KOPT-K1 (cell line): ENCODE measurements around the gene LMNTD2.

Source experiments
- H3K27ac ChIP-seq: fragments of 200-600 bp; sonication (generic); 2 replicates; pipeline ENCODE4 v1.5.1; 2016; ENCODE audit warnings: antibody characterized with exemption, mild to moderate bottlenecking, low read depth, low read length; ENCODE audit not compliant: poor library complexity, severe bottlenecking
- H3K36me3 ChIP-seq: fragments of 200-600 bp; sonication (generic); 2 replicates; pipeline ENCODE4 v1.5.1; 2017; ENCODE audit warnings: antibody characterized with exemption, mild to moderate bottlenecking, low read length, moderate library complexity; ENCODE audit not compliant: insufficient read depth
- H3K9me3 ChIP-seq: fragments of 200-600 bp; sonication (generic); 2 replicates; pipeline ENCODE4 v1.5.1; 2017; ENCODE audit warnings: antibody characterized with exemption, low read length, mild to moderate bottlenecking; ENCODE audit not compliant: insufficient read depth, poor library complexity, severe bottlenecking

LMNTD2 gene

DNA sequence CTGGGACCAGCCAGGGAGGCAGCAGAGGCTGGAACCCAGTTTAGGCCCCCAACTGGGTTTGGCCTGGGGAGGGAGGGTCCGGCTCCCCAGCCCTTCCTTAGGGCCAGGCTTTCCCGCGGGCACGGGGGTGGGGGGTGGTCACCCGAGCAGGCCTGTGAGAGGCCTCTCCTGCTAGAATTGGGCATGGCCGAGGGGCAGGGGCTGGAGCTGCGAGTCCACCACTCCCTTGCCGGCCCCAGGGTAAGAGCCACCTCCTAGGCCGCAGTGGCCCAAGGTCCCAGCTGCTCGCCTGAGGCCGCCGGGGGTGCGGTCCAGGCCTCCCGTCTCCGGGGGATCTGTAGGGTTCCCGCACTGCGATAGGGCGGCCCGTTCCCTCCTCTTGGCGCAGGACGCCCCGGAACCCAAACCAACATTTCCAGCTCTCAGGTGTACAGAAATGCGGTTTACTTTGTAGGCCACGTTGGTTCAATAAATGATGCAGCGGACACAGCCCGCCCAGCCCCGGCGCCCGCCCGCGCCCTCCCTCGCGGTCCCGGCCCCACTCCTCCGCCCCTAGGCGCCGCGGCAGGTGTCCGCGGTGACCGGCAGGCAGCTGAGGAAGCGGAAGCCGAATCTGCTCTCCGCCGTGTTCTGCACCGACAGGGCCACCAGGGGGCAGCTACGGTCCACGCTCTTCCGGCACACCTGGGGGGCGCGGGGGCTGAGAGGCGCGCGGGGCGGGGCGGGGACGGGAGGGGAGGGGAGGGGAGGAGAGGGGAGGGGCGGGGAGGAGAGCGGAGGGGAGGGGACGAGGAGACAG lies 5.9 kb downstream of the LMNTD2 start:
- Histone ChIP-seq H3K36me3 (no peaks in the 10 kb centered on the region), H3K9me3 (no peaks in the 10 kb centered on the region), H3K27ac (no peak overlapping the region)

DNA sequence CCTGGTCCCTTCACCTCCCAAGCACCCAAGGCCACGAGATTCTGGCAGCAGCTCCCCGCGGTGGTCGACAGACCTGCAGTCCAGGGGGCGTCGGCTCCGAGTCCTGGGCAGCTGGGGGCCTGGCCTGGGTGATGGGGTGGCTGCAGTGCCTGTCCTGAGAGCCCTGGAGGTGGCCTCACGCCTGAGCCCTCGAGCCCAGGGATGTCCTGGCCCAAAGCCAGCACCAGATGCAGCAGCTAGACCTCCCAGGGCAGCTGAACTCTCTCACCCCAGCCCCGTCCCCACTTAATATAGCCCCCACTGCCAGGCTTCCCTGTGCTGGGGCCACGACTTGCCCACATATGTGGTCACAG lies 6.6 kb downstream of the LMNTD2 start:
- no peaks in the 10 kb centered on the region for H3K9me3 ChIP-seq
- no peak overlapping the region for H3K27ac ChIP-seq
- no peaks in the 10 kb centered on the region for H3K36me3 ChIP-seq

DNA sequence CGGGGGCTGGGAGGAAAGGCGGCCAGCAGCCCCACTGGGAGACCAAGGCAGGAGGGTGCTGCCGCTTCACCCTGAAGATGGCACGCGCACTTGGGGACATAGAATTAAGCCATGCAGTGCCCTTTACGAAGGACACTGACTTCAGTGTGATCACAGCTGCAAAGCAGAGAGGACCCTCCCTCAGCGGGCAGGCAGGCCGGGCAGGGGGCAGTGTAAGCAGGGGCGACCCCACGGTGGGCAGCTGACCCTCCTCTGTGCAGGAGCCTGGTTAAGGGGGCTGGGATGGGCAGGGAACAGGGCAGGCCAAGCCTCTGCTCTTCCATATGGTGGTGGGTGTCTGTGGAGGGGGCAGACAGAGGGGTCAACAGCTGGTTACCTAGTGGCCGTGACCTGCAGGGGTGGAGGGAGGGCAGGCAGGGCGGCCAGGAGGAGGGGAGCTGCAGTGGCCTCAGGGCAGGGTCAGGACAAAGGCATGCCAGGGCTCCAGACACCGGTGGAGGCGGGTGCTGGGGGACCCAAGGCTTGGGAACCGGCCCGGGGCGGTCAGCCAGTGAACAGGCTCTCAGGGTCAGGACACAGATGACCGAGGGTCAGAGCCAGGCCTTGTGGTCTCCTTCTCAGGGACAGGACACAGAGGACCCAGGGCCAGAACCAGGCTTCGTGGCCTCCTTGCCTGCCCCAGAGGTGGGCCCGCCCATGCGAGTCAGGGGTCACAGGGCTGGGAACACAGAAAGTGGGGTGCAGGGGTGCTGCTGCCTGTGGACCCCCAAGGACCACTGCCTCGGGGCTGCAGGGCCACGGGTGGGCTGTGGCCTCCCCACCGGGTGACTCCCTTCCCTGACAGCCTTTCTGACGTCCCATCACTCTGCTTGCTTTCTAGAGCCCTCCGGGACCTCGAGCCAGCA lies 7.2 kb downstream of the LMNTD2 start:
- H3K36me3 ChIP-seq: no peaks in the 10 kb centered on the region
- no peaks in the 10 kb centered on the region for H3K9me3 ChIP-seq
- H3K27ac ChIP-seq: no peak overlapping the region

DNA sequence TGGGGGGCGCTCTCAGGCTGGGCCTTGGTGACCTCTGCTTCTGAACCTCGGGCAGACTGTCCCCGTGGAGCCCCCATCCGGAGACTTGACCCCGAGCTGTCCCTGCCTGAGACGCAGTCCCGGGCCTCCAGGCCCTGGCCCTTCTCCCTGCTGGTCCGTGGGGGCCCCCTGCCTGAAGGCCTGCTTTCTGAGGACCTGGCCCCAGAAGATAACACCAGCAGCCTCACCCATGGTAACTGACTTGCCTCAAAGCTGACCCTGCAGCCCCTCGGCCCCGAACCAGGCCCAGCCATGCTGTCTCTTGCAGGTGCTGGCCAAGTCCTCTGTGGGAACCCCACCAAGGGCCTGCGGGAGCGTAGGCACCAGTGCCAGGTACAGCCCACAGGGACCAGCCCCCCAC lies 8.9 kb downstream of the LMNTD2 start:
- Histone ChIP-seq H3K9me3 (no peaks in the 10 kb centered on the region), H3K27ac (no peak overlapping the region), H3K36me3 (no peaks in the 10 kb centered on the region)

DNA sequence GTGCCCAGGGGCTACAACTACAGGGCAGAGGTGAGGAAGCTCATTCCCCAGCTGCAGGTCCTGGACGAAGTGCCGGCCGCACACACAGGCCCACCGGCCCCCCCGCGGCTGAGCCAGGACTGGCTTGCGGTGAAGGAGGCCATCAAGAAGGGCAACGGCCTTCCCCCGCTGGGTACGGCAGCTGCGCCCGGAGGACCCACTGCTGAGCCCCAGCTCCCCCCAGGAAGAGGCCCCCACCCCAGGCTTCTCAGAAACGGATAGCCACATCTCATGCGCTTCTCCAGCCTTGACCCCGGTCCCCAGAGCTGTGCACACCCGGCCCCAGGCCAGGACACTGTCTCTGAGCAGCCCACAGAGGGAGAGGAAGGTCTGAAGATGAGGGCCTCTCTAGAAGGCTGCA lies 9.4 kb downstream of the LMNTD2 start:
- H3K36me3 ChIP-seq: no peaks in the 10 kb centered on the region
- no peak overlapping the region for H3K27ac ChIP-seq
- H3K9me3 ChIP-seq: no peaks in the 10 kb centered on the region

DNA sequence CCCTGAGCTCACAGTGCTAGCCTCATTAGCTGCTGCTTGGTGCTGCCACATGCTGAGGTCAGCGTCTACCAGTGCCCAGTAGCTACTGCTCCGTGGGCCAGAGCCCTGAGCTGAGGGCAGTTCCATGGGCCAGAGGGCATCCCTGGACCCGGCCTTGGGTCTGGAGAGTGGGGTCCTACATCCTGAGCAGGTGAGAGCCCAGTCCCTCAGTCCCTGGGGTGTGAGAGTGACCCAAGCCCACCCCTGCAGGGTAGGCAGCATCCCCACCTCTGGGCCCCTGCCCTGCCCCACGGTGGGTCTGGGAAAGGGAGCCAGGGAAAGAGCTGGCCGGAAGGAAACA lies 9.8 kb downstream of the LMNTD2 start:
- H3K27ac ChIP-seq: no peak overlapping the region
- H3K9me3 ChIP-seq: no peaks in the 10 kb centered on the region
- no peaks in the 10 kb centered on the region for H3K36me3 ChIP-seq

DNA sequence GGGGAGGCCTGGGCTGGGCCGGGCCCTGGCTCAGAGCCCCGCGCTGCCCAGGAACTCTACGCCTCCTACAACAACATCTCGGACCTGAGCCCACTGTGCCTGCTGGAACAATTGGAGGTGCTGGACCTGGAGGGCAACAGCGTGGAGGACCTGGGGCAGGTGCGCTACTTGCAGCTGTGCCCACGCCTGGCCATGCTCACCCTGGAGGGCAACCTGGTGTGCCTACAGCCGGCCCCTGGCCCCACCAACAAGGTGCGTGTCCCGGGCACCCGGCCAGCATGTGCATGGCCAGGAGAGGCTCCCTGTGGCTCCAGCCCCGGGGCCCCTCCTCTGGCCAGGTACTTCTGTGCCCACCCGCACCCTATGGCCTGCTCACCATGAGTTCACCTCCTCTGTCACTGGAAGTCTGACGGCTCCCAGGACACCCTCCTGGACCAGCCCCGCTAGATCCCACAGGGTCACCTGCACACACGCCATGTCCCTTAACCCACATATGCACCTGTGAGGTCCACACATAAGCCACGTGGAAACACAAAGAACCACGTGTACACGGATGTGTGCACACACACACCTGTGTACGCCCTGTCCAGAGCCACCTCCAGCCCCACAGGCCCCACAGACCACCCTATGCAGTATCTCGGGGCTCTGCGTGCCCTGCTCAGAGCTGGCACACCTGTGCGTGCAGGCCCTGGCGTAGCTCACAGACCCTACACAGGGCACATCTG lies 10.4 kb downstream of the LMNTD2 start:
- Histone ChIP-seq H3K27ac (no peak overlapping the region), H3K36me3 (no peaks in the 10 kb centered on the region)

DNA sequence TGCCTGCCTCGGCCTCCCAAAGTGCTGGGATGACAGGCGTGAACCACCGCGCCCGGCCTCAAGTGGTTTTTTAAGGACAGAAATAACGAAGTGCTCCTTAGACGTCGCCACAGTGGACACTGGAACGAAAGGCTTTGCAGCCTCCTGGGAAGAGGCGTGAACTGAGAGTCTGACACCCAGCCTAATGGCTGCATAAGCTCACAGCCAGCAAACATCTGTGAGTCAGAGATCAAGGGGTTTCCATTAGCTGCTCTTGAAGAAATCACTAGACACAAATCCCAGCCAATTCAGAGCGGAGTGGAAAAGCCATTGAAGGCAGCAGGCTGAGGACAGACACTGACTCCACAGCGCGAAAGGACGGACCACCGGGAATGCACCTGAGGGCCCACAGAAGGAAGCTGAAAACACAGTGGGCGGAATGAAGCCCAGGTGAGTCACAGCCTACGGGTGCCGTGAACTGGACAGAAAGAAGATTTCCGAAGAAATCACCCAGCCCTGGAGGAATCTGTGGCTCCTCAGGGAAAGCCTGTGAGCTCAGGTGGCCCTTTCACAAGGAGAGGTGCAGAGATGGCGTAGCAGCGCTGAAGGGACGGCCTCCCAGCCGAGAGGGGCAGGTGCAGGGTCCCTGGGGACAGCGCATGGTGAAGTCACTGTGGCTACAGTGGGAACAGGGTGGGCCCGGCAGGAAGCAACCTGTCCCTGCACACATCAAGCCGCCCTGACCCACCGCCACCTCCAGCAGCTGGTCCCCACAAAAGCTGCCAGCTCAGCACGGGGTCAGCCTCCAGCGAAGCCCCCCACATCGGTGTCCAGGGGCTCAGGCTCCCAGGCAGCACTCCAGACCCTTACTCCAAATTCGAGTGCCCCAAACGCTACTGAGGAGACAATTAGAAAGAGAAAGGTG lies 11.6 kb downstream of the LMNTD2 start:
- Histone ChIP-seq H3K9me3 (no peaks in the 10 kb centered on the region), H3K36me3 (no peaks in the 10 kb centered on the region), H3K27ac (no peak overlapping the region)

More for the DNA sequence above, 10.4 kb downstream of the LMNTD2 start:
- no peaks in the 10 kb centered on the region for H3K9me3 ChIP-seq

DNA sequence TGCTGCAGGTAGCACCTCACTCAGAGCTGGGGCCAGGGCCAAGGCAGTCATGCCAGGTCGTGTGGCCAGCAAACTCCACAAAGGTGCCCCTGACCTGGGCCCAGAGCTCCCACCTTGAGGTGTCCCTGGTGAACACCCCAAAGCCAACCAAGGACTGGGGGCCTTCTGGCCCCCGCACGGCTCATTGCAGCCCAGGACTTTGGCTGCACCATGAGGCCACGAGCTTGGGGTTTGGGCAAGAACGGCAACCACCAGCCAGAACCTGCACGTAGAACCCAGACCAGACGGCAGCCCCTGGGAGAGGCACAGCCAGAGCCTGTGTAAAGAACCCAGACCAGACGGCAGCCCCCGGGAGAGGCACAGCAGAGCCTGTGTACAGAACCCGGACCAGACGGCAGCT lies 15.4 kb downstream of the LMNTD2 start:
- no peaks in the 10 kb centered on the region for H3K9me3 ChIP-seq
- no peak overlapping the region for H3K27ac ChIP-seq
- H3K36me3 ChIP-seq: no peaks in the 10 kb centered on the region

DNA sequence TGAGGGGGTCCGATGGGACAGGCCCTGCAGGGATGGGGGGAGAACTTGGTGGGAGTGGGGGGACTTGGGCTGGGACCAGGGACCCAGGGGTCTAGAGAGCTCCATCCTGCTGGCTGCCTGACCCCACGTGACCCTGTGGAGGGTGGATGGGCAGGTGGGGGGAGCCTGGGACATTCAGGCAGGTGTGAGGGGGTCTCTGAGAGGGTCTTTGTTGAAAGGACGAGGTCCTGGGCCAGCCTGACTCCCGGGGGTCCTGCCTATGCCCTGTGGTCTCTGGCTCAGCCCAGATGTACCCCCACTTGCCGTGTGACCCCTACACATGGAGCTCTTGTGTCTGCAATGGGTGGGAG lies 15.7 kb downstream of the LMNTD2 start:
- Histone ChIP-seq H3K27ac (no peak overlapping the region), H3K9me3 (no peaks in the 10 kb centered on the region), H3K36me3 (no peaks in the 10 kb centered on the region)

DNA sequence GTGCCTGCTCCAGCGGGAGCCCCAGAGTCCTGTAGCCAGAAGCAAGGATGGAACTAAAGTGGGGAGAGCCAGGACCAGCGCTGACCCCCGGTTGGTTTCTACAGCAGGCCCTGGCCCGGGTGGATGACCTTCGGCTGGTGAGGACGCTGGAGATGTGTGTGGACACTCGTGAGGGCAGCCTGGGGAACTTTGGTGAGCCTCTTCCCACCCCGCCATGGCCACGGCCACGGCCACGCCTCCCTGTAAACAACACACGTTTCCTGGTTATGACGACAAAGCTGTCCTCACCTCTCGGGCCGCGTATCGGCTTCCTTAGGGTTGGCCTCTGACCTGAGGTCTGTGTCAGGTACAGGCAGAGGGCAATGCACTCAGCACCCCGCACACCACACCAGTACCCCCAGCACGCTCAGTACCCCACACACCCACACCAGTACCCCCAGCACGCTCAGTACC lies 19.1 kb downstream of the LMNTD2 start:
- H3K36me3 ChIP-seq: no peaks in the 10 kb centered on the region
- H3K9me3 ChIP-seq: no peaks in the 10 kb centered on the region
- no peak overlapping the region for H3K27ac ChIP-seq

DNA sequence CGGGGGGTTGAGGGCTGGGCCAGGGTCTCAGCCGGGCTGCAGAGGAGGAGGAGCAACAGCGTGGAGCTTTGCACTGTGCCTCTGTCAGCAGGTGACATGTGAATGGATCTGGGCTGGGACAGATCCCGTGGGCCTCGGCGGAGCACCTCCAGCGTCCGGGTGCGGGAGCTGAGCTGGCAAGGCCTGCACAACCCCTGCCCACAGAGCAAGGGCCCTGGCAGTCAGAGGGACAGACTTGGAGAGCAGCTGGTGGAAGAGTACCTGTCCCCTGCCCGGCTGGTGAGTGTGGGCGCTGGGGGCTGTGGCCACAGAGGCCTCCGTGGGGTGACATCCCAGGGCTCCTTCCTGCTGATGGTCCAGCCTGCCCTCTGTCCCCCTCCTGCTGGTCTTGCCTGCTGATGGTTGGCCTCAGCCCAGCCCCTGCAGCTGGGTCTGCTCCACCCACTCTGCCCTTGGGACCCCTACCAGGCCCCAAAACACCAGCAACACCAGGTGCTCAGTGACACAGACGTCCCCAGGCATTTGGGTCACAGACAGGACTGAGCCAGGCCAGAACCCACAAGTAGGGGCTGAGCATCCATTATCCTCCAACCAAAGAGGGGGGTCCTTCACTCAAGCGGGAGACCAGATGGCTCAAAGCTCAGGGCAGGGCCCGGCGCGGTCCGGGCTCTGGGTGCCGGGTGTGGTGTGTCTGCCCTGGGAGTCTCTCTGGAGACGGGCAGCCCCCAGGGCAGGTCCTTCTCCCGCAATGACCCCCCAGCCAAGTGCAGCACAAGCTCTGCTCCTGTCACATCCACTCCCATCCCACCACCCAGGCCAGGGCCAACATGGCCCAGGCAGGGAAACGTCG lies 19.7 kb downstream of the LMNTD2 start:
- H3K27ac ChIP-seq: no peak overlapping the region
- no peaks in the 10 kb centered on the region for H3K9me3 ChIP-seq
- H3K36me3 ChIP-seq: no peaks in the 10 kb centered on the region

DNA sequence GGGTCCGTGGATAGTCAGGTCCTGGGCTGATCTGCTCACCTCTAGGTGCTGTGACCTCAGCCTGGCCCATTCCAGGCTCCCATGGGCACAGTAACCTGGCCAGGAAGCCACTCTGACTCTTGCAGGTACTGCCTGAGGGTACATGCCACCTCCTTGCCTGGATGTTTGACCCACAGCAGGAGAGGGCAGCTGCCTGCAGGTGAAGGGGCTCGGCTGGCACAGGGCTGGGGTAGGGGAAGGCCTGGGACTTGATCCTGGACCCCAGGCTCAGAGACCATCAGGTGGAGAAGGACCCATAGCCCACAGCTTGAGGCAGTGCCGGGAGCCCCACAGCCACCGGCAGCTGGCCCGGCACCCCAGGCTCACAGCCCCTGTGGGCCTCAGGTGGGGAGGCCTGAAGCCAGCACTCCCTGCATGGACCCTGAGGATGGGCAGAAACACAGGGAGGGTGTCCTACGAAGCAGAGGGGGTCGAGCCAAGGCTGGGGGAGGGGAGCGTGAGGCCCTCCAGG lies 20.5 kb downstream of the LMNTD2 start:
- Histone ChIP-seq H3K36me3 (no peaks in the 10 kb centered on the region), H3K9me3 (no peaks in the 10 kb centered on the region), H3K27ac (no peak overlapping the region)
